GM19463 (cell line): Measurements from ENCODE around the gene PITX3.

ENCODE experiments used
- ATAC-seq: cut with Tn5 transposase; IDR thresholded peaks from one replicate; pipeline ENCODE4 v1.9.1; 2021; ENCODE audit warnings: mild to moderate bottlenecking, moderate library complexity; ENCODE audit not compliant: unreplicated experiment

Gene PITX3

DNA sequence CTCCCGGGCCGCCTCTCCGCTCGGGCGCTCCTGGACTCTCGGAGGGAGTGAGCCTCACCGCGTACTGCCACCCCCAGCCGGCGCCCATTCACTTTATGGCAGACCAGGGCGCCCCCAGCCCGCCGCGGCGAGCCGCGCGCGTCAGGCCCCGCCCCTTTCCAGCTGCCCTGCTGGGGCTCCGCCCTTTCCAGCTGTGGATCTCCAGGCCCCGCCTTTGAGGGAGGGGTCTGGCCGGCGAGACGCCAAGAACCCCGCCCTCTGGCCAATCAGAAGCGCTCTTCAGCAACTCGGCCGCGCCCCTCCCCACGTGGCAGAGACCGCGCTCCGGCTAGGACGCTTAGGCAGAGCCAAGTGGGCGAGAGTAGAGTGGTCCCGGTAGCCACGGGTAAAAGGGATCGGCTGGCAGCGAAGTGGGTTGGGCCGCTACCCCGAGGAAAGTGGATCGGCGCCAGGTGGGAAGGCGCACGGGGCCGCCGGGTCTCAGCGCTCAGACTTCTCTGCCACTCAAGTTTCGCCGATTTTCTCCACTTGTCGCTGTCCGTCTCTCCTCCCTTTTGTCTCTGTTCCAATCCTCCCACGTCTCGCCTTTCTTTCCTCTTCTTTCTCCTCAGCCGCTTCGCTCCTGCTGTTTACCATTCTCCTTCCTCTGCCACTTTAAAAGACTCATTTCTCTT is at the start of gene PITX3:
Gene PITX3 (minus strand): TSS at position 69 of the 674 bp plus-strand sequence. CDS start 9,432 bp downstream, outside the sequence.
- peak; percentile 45 for ATAC-seq

- no peak for ATAC-seq
Measured at GRCh38 chr10:102289840-102290239, 48.5 kb upstream of the PITX3 start.

- no peak for ATAC-seq
Measured at GRCh38 chr10:102289356-102289755, 48.0 kb upstream of the PITX3 start.

DNA sequence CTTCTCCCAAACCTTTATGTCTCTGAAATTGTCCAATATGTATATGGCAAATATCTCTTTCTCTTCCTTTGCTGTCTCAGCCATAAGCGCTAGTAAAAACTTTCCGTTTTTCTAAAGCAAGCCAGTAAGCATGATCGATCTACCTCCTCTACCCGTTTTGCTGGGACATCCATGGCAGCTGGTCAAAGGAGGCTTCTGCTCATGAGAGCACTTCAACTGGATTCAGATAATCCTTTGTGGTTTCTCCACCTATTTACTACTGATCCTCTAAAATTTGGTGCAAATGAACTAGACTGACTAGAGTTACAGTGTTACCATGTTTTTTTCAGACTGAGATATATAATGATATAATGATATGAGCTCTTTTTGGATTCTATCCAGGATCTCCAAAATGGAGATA is 46.7 kb upstream of the PITX3 start:
- no peak for ATAC-seq

- ATAC-seq = no peak
Measured at GRCh38 chr10:102287538-102287937, 46.2 kb upstream of the PITX3 start.

DNA sequence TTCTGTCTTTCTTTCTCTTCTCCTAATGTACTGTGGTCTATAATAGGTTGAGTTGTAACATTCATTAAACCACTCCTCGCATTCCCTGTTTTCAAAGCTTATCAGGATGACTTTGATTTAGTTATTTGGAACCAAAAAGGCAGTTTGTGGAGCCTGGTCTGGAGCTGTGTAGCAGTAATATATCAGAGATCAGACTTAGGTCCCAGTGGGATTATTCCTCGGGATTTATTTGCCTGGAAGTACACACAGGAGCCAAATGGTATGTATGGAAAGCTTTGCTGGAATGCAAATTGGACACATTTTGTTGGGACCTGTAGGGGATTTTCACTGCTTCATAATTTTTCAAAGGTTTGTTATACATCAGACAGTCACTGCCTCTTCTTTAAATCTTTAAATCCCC is 44.9 kb upstream of the PITX3 start:
- ATAC-seq = no peak

DNA sequence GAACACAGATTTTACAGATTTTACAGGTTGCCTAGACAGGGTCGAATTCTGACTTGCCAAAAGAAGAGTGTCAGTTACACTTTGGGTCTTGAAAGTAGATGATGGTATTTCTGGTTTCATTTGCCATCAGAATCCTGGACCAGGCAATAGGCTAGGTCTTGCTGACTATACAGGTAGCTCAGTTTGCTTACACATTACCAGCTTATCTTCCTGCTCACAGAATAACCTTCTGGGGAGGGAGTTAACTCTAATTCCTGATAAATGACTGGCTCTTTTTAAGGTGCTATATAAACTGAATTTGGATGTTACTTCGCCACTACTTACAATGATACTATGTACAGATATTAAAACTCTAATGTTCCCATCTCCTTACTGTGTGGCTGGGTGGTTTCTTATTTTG is 43.8 kb upstream of the PITX3 start:
- ATAC-seq = no peak

GRCh38 chr10:102284531-102284930 is 43.2 kb upstream of the PITX3 start:
- no peak for ATAC-seq

DNA sequence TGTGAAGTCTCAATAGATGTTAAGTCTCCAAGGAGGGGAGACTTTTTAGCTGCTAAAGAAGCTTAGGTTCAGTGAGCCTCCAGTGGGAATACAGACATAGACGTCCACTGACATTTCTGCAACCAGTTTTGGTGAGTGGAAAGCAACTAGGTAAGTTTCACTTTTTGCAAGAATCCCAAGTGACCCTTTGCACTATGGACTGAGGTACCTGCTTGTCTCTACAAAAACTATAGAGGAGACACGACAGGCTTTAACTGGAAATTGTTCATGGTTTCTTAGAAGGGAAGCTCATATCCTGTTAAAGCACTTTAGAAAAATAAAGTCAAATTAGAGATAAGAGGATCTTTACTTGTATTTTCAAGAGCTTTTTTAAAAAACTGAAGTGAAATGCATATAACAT is 42.6 kb upstream of the PITX3 start:
- no peak for ATAC-seq

DNA sequence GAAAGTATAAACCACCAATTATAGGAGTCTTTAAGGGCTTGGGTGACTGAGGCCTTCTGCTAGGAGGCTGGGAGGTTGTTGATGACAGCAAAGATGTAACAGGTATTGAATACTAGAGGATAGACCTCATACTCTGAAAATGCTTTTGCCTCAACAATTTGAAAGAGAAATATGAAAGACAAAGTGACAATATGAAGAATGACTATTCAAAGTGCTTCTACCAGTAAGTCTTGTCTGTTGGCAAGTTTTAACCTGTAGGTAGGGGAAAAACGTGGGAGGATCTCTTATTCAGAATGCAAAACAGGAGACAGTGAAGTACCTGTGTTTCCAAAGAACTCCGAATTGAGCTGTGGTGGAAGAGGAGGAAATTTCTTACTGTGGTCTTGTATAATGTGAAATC is 42.2 kb upstream of the PITX3 start:
- no peak for ATAC-seq

- no peak for ATAC-seq
Measured at GRCh38 chr10:102281102-102281487, 39.8 kb upstream of the PITX3 start.

DNA sequence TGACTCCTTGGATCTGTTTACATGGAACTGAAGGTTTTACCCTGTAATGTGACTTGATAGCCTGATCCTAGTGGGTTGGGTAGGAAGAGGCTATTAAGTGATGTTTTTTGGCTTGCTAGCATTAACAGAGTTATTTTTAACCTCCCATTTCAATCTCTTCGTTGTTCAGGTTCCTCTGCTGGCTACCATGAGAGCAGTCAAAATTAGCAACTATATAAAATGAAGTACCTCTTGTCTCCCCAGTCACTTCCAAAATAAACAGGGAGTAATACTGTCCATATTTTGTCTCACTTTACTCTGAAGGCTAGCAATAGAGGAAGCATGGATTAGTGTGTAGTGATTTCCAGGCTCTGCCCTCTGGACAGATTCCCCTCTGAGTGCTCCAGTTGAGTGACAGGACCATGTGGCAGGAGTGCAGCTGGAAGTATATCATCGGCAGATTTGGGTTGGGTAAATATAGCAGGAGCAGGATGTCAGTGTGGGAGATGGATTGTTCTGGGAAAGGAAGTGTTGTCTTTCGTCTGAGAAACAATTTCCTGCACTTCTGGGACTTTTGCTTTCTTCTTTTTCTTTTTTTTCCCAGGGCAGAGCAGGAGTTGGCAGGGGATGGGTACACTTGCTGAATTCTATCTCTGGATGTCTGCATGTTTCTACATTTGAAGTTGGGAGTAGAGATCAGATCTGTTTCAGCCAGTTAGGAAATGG is 39.2 kb upstream of the PITX3 start:
- ATAC-seq = no peak

DNA sequence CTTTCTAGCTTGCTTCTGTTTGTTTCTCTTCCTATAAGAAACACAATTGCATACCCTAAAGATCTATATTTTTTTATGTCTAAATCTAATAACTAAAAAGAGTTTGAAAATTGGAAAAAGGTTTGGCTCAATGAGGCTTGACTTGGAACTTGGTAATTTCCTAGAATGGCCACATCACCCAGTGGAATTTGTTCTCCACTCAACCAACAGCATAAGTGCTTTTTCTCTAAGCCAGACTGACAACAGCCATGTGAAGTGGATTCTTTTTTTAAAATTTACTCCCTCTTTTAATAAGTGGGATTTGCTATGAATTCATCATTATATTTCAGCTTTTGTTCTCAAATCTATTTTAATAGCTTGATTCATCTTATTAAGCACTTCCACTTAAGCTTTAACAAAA is 37.8 kb upstream of the PITX3 start:
- no peak for ATAC-seq

GRCh38 chr10:102275343-102275742 is 34.0 kb upstream of the PITX3 start:
- ATAC-seq = no peak

DNA sequence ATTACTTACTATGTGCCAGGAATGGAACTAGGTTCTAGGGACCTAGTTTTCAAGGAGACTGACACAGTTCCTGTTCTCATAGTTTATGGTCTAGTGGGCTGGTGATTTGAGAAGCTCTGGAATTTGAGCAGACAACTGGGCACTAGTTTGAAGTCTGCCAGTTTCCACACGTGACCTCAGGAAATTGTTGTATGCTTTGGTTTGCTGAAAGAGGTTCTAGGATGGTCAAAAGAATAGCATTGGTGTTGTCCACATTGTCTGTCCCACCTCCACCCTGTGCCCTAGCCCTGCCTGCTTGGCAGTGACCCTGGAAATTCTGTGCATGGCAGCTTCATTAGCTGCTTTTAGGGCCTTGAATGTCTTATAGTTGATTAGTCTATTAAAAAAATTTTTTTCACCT is 32.8 kb upstream of the PITX3 start:
- no peak for ATAC-seq

GRCh38 chr10:102269017-102269416 is 27.7 kb upstream of the PITX3 start:
- ATAC-seq = no peak

DNA sequence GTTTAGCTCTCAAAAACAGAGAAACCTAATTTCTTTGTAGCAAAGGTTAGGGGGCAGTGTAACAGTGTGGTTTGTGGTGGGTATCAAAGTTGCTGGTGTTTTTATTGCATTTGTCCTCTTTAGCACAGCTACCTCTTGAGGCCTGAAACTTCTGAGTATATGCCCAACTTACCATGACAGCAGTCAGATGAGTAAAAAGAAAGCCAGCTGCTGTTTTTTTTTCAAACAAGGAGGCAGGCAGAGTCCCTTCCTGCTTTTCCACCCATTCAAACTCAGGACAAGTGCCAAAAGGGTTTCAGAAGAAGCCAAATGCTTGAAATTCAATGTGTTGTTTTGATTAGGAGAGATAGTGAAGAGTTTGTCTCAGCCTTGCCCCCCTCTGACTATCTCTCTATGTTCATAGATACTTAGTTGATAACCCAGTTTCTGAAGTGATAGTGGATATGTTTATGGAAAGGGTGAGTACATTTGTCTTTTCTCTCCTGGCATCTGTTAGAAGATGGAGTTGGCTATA is 27.1 kb upstream of the PITX3 start:
- no peak for ATAC-seq

DNA sequence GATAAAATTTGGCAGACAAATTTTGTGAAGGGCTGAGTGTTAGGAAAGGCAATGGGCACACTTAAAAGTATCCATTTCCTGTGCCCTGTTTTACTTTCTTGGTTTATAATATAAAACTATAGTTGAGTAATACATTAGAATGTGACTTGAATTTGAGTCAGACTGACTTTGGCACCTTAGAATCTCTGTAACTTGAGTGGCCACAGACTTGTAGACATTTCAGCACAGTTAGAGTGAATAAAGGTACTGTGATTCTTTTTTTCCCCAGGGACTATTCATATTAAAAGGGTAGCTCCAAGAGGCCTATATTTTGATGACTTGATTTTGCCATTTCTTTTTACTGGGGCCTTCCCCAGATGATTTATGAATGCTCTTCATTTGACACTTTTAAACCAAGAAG is 26.4 kb upstream of the PITX3 start:
- ATAC-seq = no peak

DNA sequence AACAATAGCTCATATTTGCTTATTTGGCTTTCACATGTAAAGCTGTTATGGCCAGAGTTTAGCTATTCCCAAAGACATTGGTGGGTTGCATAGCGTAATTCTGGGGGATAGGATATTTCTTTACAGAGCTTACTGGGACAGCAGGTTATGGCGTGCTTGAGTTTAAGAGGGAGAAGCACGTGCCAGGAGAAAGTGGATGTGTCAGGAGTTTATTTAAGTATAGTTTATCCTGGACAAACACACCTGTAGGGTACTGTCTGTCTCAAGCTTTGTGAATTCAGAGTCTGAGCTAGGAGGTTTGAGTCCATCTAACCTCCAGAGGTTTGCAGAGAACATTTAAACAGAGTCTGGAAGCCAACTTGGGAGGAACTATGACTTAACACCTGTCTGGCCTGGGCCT is 25.4 kb upstream of the PITX3 start:
- ATAC-seq = no peak

GRCh38 chr10:102264371-102264770 is 23.1 kb upstream of the PITX3 start:
- no peak for ATAC-seq

GRCh38 chr10:102262744-102263370 is 21.5 kb upstream of the PITX3 start:
- ATAC-seq = no peak

- ATAC-seq = no peak
Measured at GRCh38 chr10:102261842-102262241, 20.5 kb upstream of the PITX3 start.
